Measurements from ENCODE around the gene NID1. TPM values are rescaled to one million over a fixed set of nuclear protein-coding genes. Genes with fewer than 3 reads are reported as not detected.

NID1 gene
- total and polyA plus RNA-seq, 2 of the 4 experiments (the other 2 are of a cell fraction): 21.9 to 83.3 TPM

DNA sequence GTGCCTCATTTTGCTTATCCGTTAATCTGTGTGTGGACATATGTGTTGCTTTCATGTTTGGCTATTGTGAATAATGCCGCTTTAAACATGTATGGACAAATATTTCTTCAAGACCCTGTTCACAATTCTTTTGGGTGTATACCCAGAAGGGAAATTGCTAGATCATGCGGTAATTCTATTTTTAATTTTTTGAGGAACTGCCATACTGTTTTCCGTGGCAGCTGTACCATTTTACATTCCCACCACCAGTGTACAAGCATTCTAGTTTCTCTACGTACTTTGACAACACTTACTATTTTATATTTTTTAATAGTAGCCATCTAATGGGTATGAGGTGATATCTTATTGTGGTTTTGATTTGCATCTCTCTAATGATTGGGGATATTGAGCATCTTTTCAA, 7.1 kb upstream of the NID1 start:
- no peak overlapping the region for H2BK20ac ChIP-seq (ENCODE audit: low read depth, low read length)
- no peak overlapping the region for H3K4me3 ChIP-seq (ENCODE audit: insufficient read depth, low read depth, low read length)
- no peak overlapping the region for H3K9ac ChIP-seq (ENCODE audit: low read depth, low read length)
- no peak overlapping the region for H2AK5ac ChIP-seq (ENCODE audit: low read depth, low read length)
- in situ Hi-C loops (cut with MboI; ENCODE audit: low sequenced_read_pairs) (no loop called here), intact Hi-C loops (cut with micrococcal nuclease) (no loop called here), dilution Hi-C loops (cut with HindIII; ENCODE audit: low sequenced_read_pairs, unreplicated experiment) (no loop called here)
- ChIA-PET POLR2A (ENCODE audit: unreplicated experiment) (no interaction called here), CTCF (no interaction called here)
- no CpG with 5 or more reads among the region's 5 CpGs for WGBS, 2 experiments (ENCODE audit: extremely low coverage in 2 of 2, insufficient read length in 1 of 2)
- no peaks in the 10 kb centered on the region for H3K27me3 ChIP-seq (ENCODE audit: control insufficient read depth, insufficient read depth, low read length)
- peaks cover 3% of the 10 kb centered on the region; the same call in 1 of the 2 replicates for H3K9me3 ChIP-seq (ENCODE audit: control insufficient read depth, insufficient read depth, low read length)
- no peak overlapping the region for H2AK9ac ChIP-seq (replicated peaks; ENCODE audit: low read depth, low read length, poor library complexity)
- no peaks in the 10 kb centered on the region for H3K9me1 ChIP-seq (ENCODE audit: insufficient read depth, low read length)
- no peak overlapping the region for H3K4ac ChIP-seq (ENCODE audit: low read depth, low read length)
- no peak overlapping the region for H3K23ac ChIP-seq (ENCODE audit: low read depth, low read length)
- H3K36me3 ChIP-seq (ENCODE audit: control insufficient read depth, insufficient read depth, low read length): no peaks in the 10 kb centered on the region
- ATAC-seq (ENCODE audit: low read depth) (no peak), DNase-seq (no peak)
- no TSS peak for BruUV-seq (replicated peaks)
- H2BK5ac ChIP-seq (ENCODE audit: low read depth, low read length, poor library complexity, severe bottlenecking): no peak overlapping the region
- no peak overlapping the region for H3K27ac ChIP-seq (ENCODE audit: insufficient read depth, low read length)
- H3K18ac ChIP-seq (ENCODE audit: low read depth, low read length): no peak overlapping the region
- H3K14ac ChIP-seq (replicated peaks; ENCODE audit: low read depth, low read length): no peak overlapping the region
- no peaks in the 10 kb centered on the region for H4K20me1 ChIP-seq (ENCODE audit: insufficient read depth, low read length)
- H3K56ac ChIP-seq (ENCODE audit: extremely low read depth, insufficient read depth, low read length): no peak overlapping the region
- H4K8ac ChIP-seq (ENCODE audit: low read depth in 2 of 2, low read length in 2 of 2): no peak overlapping the region
- H3K4me2 ChIP-seq (ENCODE audit: low read depth, low read length): no peak overlapping the region
- no peak for TF ChIP-seq MXI1 (IDR thresholded peaks at IDR 0.05; ENCODE audit: borderline replicate concordance, low read depth, low read length)
- TF ChIP-seq CEBPB (IDR thresholded peaks at IDR 0.05; ENCODE audit: low read depth, low read length): no peak
- no peak for TF ChIP-seq RCOR1 (IDR thresholded peaks at IDR 0.05; ENCODE audit: insufficient replicate concordance, low read length)
- TF ChIP-seq FOS (IDR thresholded peaks at IDR 0.05; ENCODE audit: low read depth, low read length): no peak
- TF ChIP-seq BHLHE40 (IDR thresholded peaks at IDR 0.05; ENCODE audit: low read depth, low read length): no peak
- TF ChIP-seq MAZ (IDR thresholded peaks at IDR 0.05; ENCODE audit: borderline replicate concordance, low read depth, low read length): no peak
- TF ChIP-seq, protein P1, sequence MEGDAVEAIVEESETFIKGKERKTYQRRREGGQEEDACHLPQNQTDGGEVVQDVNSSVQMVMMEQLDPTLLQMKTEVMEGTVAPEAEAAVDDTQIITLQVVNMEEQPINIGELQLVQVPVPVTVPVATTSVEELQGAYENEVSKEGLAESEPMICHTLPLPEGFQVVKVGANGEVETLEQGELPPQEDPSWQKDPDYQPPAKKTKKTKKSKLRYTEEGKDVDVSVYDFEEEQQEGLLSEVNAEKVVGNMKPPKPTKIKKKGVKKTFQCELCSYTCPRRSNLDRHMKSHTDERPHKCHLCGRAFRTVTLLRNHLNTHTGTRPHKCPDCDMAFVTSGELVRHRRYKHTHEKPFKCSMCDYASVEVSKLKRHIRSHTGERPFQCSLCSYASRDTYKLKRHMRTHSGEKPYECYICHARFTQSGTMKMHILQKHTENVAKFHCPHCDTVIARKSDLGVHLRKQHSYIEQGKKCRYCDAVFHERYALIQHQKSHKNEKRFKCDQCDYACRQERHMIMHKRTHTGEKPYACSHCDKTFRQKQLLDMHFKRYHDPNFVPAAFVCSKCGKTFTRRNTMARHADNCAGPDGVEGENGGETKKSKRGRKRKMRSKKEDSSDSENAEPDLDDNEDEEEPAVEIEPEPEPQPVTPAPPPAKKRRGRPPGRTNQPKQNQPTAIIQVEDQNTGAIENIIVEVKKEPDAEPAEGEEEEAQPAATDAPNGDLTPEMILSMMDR (conservative IDR thresholded peaks at IDR 0.05; ENCODE audit: low read depth, low read length): no peak
- no peak for TF ChIP-seq RAD21 (IDR thresholded peaks at IDR 0.05; ENCODE audit: low read length)
- no peak for TF ChIP-seq MAFK (IDR thresholded peaks at IDR 0.05; ENCODE audit: low read depth, low read length)
- TF ChIP-seq RFX5 (IDR thresholded peaks at IDR 0.05; ENCODE audit: low read depth, low read length): no peak
- TF ChIP-seq NFE2L2 (IDR thresholded peaks at IDR 0.05; ENCODE audit: low read depth, low read length): no peak
- TF ChIP-seq SMC3 (IDR thresholded peaks at IDR 0.05; ENCODE audit: low read depth, low read length): no peak
- TF ChIP-seq POLR2A (IDR thresholded peaks at IDR 0.05; ENCODE audit: low read depth, low read length): no peak
- TF ChIP-seq, protein P2, sequence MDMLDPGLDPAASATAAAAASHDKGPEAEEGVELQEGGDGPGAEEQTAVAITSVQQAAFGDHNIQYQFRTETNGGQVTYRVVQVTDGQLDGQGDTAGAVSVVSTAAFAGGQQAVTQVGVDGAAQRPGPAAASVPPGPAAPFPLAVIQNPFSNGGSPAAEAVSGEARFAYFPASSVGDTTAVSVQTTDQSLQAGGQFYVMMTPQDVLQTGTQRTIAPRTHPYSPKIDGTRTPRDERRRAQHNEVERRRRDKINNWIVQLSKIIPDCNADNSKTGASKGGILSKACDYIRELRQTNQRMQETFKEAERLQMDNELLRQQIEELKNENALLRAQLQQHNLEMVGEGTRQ (IDR thresholded peaks at IDR 0.05; ENCODE audit: low read depth, low read length): no peak
- TF ChIP-seq CHD1 (IDR thresholded peaks at IDR 0.05; ENCODE audit: low read depth, low read length): no peak
- TF ChIP-seq, protein P3, sequence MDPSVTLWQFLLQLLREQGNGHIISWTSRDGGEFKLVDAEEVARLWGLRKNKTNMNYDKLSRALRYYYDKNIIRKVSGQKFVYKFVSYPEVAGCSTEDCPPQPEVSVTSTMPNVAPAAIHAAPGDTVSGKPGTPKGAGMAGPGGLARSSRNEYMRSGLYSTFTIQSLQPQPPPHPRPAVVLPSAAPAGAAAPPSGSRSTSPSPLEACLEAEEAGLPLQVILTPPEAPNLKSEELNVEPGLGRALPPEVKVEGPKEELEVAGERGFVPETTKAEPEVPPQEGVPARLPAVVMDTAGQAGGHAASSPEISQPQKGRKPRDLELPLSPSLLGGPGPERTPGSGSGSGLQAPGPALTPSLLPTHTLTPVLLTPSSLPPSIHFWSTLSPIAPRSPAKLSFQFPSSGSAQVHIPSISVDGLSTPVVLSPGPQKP (IDR thresholded peaks at IDR 0.05; ENCODE audit: borderline replicate concordance, low read depth, low read length): no peak
- H2BK15ac ChIP-seq (ENCODE audit: low read depth, low read length): no peak overlapping the region
- H4K91ac ChIP-seq (ENCODE audit: insufficient read depth, low read depth, low read length): no peak overlapping the region
- H4K5ac ChIP-seq (ENCODE audit: low read depth, low read length): no peak overlapping the region
- H2BK120ac ChIP-seq (ENCODE audit: low read depth, low read length): no peak overlapping the region
- H2AFZ ChIP-seq (replicated peaks; ENCODE audit: low read length, poor library complexity): no peak overlapping the region
- H3K4me1 ChIP-seq (ENCODE audit: control insufficient read depth, insufficient read depth, low read length): 0 out of 2 replicates have a peak, but pooled peaks cover 1% of the 10 kb centered on the region
- no peaks in the 10 kb centered on the region for H3K79me1 ChIP-seq (ENCODE audit: low read depth in 1 of 2, low read length in 2 of 2)
